Lower leg skin (tissue), 4 donors: ENCODE results near the gene ANKS4B. TPM values are rescaled to one million over a fixed set of nuclear protein-coding genes. Genes with fewer than 3 reads are reported as not detected.
"Not testable (repeated sequence)": the region's sequence is repeated elsewhere in the genome, so short reads cannot be mapped to it uniquely, and the experiment has no call there.

Source experiments
- DNase-seq, 2 donors: peaks; one replicate each; pipeline ENCODE4 v3.0.0-alpha.2; 2019; ENCODE audit warnings: low spot score in 2 of 2
- H3K4me3 ChIP-seq: fragments of 200-600 bp; sonication (generic); 2 replicates; pipeline ENCODE4 v1.5.1; 2017; ENCODE audit warnings: mild to moderate bottlenecking, low read depth; ENCODE audit not compliant: poor library complexity, severe bottlenecking
- CTCF ChIP-seq, 3 donors: fragments of 450-650 bp; IDR thresholded peaks; one replicate each; pipeline ENCODE4 v1.5.1; 2016; ENCODE audit warnings: antibody characterized with exemption in 3 of 3, mild to moderate bottlenecking in 3 of 3, moderate library complexity in 2 of 3
- POLR2A ChIP-seq, 2 donors: fragments of 450-650 bp; IDR thresholded peaks; one replicate each; pipeline ENCODE4 v1.6.1; 2016 to 2017; ENCODE audit warnings: antibody characterized with exemption in 2 of 2, mild to moderate bottlenecking in 1 of 2, moderate library complexity in 1 of 2
- WGBS, 2 donors: methylation state at CpG; one replicate each; pipeline ENCODE4 v1.1.5; 2018; 5-methylcytosine and 5-hydroxymethylcytosine counted together
- intact Hi-C: fragments of 100-400 bp; cut with DNase I; formaldehyde crosslinking; loops from one replicate; pipeline ENCODE4 v1.15.0; 2023; ENCODE audit warnings: low total_unique reads
- total RNA-seq, 4 donors: library from RNA; depleted of rRNA; stranded (reverse); fragments of >200 nt; gene quantifications; one replicate each; pipeline ENCODE4 v1.1.0, GENCODE V29; 2016

The ANKS4B gene
- total RNA-seq, 4 donors from 2014 or later: 0.13 TPM; not detected in 3

GRCh38 chr16:21265104-21265837 lies 31.8 kb downstream of the ANKS4B start:
- 60 to 67% methylated on average over 9 of the region's 9 CpGs for WGBS, 2 donors
- DNase-seq: no peak
- intact Hi-C loops: no loop called here
- no peak for TF ChIP-seq CTCF (IDR thresholded peaks at IDR 0.05)
- no peak for TF ChIP-seq POLR2A (IDR thresholded peaks at IDR 0.05)
- no peak overlapping the region for H3K4me3 ChIP-seq

GRCh38 chr16:21267298-21267697 lies 33.8 kb downstream of the ANKS4B start:
- intact Hi-C loops: no loop called here
- 91 to 94% methylated on average over 4 of the region's 4 CpGs for WGBS, 2 donors
- H3K4me3 ChIP-seq: no peak overlapping the region
- DNase-seq: no peak
- no peak for TF ChIP-seq CTCF (IDR thresholded peaks at IDR 0.05)

DNA sequence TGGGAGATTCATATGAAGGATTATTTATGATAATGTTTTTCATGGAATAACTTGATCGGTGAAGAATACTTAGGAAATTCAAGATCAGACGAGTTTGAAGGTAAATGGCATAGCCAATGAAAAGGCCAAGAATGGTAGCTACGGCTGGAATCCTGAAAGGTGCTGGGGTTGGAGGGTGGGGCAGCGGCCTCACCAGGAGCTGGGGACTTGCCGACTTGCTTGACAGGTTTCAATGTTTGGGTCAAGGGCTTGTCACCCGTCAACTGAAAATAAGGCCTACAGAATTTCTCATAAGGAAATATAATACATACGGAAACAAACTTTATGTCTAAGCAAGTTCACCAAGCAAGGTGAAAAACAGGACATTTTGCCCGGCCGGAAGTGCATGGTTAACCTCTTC lies 34.7 kb downstream of the ANKS4B start:
- TF ChIP-seq POLR2A (IDR thresholded peaks at IDR 0.05): no peak
- TF ChIP-seq CTCF (IDR thresholded peaks at IDR 0.05): no peak
- no peak overlapping the region for H3K4me3 ChIP-seq
- DNase-seq: no peak
- WGBS, 2 donors: 91 to 93% methylated on average over 9 of the region's 9 CpGs
- intact Hi-C loops: no loop called here

DNA sequence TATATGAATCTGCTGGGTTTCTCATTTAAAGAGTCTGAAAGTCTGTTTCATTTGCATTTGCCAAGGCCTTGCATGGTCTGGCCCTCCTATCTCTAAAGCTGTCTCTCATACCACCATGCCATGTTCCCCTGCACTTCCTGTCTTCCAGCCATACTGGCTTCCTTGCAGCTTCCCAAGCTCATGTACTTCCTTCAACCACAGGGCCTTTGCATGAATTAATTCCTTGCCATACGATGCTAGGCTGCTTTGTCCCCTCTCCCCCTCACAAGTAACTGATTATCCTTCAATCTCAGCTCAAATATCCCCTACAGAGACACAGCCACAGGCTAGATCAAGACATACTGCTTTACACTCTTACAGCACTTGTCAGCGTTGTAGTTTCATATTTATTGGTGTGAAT lies 38.8 kb downstream of the ANKS4B start:
- no peak for TF ChIP-seq CTCF (IDR thresholded peaks at IDR 0.05)
- no peak for TF ChIP-seq POLR2A (IDR thresholded peaks at IDR 0.05)

DNA sequence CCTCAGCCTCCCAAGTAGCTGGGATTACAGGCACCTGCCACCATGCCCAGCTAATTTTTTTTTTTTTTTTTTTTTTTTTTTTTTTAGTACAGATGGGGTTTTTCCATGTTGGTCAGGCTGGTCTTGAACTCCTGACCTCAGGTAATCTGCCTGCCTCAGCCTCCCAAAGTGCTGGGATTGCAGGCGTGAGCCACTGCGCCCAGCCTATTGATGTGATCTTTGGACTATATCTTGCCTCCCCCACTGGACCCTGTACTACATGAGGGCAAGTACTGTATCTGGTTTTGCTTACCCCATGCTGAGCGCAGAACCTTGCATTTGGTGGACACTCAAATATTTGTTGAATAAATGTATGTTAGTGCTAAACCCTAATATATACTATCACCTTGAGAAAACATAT lies 39.3 kb downstream of the ANKS4B start:
- intact Hi-C loops, H3K4me3 ChIP-seq: not testable (repeated sequence)
- DNase-seq: peak in 1 of 2 donors; percentile 17
- whole genome bisulfite sequencing, 2 donors: 100% methylated on average over 1 to 3 of the region's 3 CpGs

More for the DNA sequence above, 38.8 kb downstream of the ANKS4B start:
- no peak overlapping the region for H3K4me3 ChIP-seq
- WGBS, 2 donors: 79 to 88% methylated on average over 2 of the region's 2 CpGs
- intact Hi-C loops: no loop called here
- no peak for DNase-seq

GRCh38 chr16:21274172-21274726 lies 40.8 kb downstream of the ANKS4B start:
- TF ChIP-seq CTCF (IDR thresholded peaks at IDR 0.05) (no peak), POLR2A (IDR thresholded peaks at IDR 0.05) (no peak)
- 80 to 82% methylated on average over 5 of the region's 5 CpGs for WGBS, 2 donors
- intact Hi-C loops: no loop called here
- H3K4me3 ChIP-seq: no peak overlapping the region
- DNase-seq: peak in 1 of 2 donors; percentile 4
